ENCODE data around the gene VOPP1.
"Not testable (repeated sequence)": the region's sequence is repeated elsewhere in the genome, so short reads cannot be mapped to it uniquely, and the experiment has no call there.

VOPP1 gene

GRCh38 chr7:55527307-55527706 is 45.0 kb downstream of the VOPP1 start:
- DNase-seq, result no peak

DNA sequence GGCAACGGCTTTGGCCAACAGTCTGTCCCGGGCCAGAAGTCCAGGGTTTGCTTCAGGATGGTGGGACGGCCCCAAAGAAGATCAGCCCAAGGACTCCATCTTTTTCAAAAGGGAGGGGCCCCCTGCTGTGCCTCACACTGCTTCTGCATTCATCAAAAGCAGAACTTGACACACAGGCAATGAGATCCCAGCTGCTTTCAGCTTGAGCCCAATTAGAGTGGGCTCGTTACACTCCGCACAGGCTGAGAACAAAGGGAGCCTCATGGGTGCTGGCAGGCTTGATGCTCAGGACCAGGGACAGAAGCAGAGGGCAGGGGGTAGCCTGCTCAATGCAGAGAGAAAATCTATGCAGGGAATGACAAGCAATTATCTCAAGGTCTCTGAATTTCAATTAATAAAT is 45.5 kb downstream of the VOPP1 start:
- no peak for DNase-seq

DNA sequence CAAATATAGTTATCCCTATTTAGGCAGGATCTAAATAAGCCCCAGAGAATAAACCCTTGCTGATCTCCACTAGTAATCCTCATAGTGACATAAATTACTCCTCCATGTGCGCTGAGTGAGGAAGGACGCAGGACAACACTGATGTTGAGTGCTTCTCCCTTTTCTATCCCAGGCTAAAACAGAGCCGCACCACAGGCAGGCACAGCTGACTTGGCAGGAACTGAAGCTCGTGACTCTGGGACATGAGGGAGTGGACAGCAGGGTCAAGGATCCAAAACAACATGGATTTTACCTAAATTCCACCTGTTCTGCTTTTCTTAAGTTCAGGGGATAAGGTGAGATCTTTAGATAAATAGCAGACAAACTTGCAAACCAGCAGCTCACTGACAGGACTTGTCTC is 46.0 kb downstream of the VOPP1 start:
- DNase-seq, result no peak

DNA sequence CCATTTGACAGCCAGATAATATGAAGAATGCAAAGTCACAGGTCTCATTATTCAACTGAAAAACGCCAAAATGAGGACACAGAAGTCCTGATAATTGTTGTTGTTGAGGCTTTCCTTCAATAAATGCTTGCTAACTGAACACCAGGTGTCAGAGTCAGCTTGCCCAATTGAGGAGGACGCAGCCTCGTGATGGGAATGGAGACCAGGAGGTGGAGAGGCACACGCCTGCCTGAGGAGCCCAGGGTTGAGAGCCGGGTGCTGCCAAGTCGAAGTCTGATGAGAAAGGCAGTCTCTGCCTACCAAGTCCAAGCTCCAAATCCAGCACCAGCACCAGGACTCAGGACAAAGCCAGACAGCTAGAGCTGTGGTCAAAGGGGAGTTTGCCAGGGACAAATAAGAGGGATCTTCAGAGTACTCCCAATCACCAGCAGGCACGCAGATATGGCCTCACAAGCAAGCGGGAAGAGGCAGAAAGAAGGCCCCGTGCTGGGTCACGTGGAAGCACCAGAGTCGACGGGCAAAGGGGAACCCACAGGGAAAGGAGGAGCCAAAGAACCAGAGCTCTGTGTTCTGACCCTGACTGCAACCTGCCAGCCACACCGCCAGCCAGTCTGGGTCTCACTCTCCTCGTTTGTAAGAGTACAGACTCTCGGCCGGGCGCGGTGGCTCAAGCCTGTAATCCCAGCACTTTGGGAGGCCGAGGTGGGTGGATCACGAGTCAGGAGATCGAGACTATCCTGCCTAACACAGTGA is 47.6 kb downstream of the VOPP1 start:
- no peak for DNase-seq

- DNase-seq, result no peak
Observed at GRCh38 chr7:55523366-55523765, 48.9 kb downstream of the VOPP1 start.

DNA sequence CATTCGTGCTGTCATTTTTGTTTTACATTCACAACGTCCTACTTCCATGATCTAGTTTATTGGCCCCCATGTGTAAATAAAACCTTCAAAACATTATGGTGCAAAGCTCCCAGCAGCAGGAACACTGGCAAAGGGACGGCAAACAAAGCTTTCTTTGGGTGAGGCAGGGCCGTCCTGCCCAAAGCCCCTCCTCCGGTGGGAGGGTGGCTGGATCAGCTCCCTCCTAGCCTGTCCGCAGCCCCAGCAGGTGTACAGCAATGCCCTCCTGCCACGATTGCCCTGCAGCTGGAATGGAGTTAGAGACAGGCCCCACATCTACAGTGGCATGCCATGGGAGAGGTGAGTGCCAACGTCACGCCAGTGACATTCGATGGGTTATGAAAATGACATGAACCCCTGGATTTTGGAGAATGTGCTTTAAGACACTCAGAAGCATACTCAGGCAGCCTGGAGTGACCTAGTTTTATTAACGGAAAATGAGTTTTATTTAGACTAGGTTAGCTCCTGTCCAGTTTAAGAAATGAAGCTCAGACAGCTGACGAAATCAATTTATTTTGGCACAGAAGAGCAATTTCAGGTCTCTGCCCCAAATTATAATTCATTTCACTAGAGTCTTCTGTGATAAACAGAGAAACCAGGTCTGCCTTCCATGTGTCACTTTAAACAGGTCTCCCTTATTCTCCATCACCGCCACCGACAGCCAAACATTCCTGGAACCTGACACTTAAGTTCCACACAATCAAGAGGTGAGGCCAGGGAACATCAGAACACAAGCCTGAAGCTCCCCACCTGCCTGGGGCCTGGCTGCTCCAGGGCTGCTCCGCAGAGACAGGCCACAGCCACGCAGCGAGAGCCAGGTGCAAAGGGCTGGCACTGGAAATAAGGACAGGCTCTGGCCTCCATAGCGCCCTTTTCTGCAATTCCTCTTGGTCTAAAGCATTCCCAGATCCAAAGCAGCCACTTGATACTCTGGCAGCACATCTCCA is 50.1 kb downstream of the VOPP1 start:
- DNase-seq, result no peak

GRCh38 chr7:55521512-55521911 is 50.8 kb downstream of the VOPP1 start:
- no peak for DNase-seq

DNA sequence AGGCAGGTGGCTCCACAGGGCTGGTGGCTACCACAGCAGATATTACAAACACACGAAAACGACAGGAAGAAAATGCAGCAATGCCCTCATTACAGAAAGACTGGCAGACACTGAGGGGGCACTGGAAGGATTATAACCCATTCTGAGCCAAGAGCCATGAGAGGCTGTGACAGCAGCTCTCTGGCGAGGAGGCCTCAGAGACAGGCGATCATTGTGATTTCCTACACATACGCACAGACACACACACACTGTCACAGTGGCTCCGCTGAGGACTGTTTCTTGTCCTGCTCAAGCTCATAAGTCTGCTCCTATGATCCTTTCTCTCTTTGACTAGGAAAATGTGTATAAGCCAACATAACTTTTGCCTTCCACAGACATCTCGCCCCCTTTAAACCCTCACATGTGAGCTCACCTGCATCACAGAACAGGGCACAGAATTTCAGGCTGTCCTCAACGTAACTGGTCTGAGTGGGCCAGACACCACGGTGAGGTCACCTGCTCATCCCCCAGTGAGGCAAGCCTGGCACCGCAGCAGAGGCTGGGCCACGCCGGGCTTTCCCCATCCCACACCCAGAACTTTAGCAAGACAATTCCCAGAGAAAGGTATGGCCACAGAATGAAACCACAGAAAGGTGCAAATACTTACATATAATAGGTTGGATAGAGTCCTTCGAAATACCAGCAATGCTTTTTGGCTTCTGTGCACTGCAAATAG is 51.7 kb downstream of the VOPP1 start:
- DNase-seq, result no peak

- DNase-seq, result no peak
Observed at GRCh38 chr7:55518836-55519235, 53.5 kb downstream of the VOPP1 start.

DNA sequence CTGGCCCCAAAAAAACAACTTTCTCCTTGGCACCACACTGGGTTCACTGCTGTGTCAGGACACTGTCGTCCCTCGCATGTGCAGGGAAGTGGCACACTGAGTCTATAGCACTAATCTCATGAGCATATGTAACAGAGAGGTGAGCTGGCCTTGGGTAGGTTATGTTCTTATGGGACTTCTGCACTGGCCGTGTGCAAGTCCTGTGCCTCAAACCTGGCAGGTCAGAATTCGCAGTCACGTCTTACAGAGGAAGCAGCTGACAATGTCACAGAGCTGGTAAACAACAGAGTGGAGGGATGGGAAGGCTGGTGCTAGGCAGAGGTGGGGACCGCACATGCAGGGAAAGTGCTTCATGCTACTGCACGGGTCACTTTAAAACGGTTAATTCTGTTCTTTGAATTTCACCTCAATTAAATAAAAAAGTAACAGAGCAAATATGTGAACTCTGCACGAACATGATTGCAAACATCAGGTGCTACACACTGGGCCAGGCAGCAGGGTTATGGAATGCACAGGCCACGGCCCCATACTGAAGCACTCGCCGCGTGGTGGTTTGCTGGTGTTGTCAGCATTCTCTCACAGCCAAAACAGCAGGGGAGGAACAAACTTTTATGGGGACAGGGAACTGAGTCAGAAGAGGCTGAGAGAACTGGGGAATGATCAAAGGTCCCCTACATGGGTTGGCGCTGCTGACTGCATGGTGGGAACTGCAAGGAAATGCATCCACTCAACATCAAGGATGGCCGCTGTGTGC is 54.2 kb downstream of the VOPP1 start:
- no peak for DNase-seq

DNA sequence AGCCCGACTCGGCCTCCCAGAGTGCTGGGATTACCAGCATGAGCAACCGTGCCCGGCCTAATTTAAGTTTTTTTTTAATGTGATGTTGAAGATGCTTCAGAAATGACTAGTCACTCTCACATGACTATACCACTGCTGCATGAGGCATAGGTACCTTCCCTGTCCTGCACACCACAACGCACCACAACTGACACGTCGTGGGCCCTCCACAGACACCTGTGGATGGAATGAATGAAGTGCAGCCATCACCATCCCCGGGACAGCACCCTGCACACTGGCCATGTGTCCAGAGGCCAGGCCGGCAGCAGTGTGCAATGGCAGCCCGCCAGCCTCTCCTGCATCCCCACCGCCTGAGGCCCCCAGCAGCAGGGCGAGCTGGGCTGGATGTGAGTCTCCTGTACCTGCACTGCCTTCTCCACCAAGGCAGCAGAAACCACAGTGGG is 55.1 kb downstream of the VOPP1 start:
- no peak for DNase-seq

DNA sequence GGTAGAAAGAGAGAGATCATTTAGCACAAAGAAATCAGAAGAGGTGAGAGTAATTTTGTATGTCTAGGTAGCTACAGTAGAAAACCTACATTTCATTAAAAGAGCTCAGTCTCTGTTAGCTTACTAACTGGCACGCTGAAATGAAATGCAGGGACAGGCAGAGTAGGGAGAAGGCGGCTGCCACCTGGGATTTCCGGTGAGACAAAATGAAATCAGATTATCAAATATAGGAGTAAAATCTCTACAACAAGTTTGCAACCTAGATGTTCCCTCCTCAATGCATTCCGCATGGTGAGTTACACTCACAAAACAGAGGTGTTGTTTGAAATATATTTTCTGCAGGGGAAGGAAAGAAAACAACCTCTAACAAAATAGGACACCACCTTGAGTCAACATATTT is 55.9 kb downstream of the VOPP1 start:
- no peak for DNase-seq

DNA sequence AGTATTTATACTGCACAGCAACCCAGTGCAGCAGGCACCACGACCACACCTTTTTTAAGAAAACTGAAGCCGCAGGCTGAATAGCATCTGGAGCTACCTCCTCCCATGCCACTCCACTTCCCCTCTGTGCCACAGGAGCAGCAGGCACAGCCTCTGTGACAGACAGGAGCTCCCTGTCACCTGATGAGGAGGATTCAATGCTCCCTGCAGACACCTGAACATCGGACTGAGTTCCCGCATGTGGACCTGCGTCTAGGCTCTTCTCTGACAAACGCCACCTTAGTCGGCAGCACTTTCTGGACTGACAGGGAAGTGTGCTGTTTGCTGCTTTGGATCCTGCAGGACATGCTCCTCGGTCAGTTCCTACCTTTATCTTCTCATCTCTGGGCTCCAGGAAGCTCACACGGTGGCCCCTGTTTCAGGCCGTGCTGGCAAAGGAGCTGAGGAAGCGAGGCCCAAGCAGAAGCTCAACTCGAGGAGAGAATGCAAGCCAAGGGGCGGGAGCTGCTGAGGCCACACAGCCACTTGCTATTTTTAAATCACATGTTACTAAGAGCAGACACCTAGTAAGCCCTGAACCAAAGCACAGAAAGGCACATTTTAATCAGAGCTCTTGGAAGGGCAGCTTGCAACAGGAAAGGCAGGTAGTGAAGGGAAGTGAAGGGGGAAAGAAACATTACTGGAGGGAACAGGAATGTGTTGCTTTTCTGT is 56.6 kb downstream of the VOPP1 start:
- DNase-seq, result no peak

GRCh38 chr7:55514546-55515265 is 57.6 kb downstream of the VOPP1 start:
- no peak for DNase-seq

- DNase-seq, result no peak
Observed at GRCh38 chr7:55513868-55514267, 58.4 kb downstream of the VOPP1 start.

GRCh38 chr7:55512635-55513191 is 59.6 kb downstream of the VOPP1 start:
- DNase-seq, result no peak

DNA sequence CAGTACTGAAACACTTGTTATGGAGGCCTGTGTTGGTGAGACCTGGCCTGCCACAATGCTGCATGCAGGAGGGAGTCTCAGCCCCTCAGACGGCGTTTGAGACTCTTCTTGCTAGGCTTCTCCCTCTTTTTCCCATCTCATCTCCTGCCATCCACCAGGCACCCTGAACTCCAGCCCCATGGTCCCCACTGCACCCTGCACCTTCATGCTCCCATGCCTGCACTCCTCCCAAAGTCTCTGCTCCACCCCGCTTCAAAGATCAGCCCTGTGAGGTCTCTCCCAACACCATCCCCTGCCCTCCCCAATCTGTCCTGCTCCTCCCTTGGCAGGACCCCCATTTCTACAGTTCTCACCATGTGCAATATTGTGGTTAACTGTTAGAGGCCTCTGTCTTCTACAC is 61.7 kb downstream of the VOPP1 start:
- DNase-seq, result no peak

GRCh38 chr7:55510206-55510605 is 62.1 kb downstream of the VOPP1 start:
- not testable (repeated sequence) for DNase-seq

DNA sequence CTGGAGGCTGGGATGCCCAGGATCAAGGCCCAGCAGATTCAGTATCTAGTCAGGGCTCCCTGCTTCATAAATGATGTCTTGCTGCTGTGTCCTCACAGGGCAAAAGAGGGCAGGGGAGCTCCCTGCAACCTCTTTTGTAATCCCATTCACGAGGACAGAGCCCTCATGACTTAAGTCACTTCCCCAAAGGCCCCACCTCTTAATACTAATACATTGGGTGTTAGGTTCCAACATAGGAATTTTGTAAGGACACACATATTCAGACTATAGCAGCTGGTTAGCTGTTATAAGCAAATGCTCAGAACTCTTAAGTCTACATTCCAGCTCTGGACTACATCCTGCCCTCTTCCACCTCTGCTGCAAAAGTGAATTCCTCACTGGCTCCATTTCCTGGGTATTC is 63.0 kb downstream of the VOPP1 start:
- no peak for DNase-seq

DNA sequence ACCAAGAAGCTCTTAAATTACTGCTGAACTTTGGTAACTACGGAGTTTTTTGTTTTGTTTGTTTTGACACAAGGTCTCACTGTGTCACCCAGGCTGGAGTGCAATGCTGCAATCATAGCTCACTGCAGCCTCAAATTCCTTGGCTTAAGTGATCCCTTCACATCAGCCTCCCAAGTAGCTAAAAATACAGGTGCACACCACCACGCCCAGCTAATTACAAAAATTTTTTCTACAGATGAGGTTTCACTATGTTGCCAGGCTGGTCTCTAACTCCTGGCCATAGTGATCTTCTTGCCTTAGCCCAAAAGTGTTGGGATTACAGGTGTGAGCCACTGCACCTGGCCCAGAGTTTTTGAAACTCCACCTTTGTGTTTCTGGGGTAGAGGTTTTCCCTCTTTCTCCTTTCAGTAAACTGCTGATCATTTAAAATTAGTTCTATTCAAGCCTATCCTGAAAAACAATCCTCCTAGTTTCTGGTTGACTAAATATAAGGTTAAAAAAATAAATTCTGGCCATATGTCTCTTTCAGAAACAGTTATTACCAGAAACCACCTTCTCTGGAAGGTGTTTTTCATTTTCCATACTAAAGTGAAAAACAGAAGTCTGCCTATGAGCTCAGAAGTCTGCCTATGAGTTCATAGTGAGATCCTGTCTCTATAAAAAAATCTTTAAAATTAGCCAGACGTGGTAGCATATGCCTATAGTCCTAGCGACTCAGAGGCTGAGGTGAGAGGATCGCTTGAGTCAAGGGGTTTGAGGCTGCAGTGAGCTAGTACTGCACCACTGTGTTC is 63.9 kb downstream of the VOPP1 start:
- DNase-seq, result no peak
